PC-3 (cell line): ENCODE results near the gene LRIF1. TPM values are rescaled to one million over a fixed set of nuclear protein-coding genes. Genes with fewer than 3 reads are reported as not detected.

Source experiments
- ATAC-seq: fragments of 200-7000 bp; cut with Tn5 transposase; 2 replicates; pipeline ENCODE4 v1.9.1; 2020; ENCODE audit warnings: mild to moderate bottlenecking, moderate library complexity
- BruUV-seq: library from RNA; stranded (reverse); fragments of 400-500 nt; replicated peaks from 2 replicates; lab custom pipeline; 2021; lab: Mats Ljungman, UMichigan
- CTCF ChIA-PET: fragments of 300-600 bp; sonication (Branson Sonifier 250); formaldehyde crosslinking; loops from one replicate; lab custom pipeline; 2022; ENCODE audit warnings: antibody characterized with exemption; lab: Charles Lee
- POLR2A ChIA-PET: fragments of 300-600 bp; sonication (Branson Sonifier 250); formaldehyde crosslinking; loops from one replicate; lab custom pipeline; 2022; ENCODE audit warnings: antibody characterized with exemption; ENCODE audit not compliant: unreplicated experiment; lab: Charles Lee
- DNase-seq: peaks from one replicate; pipeline ENCODE4 v3.0.0-alpha.2; 2015
- H2AFZ ChIP-seq: fragments of 300-600 bp; sonication (generic); 2 replicates; pipeline ENCODE4 v1.6.0; 2016; ENCODE audit warnings: antibody characterized with exemption, low read length
- H3F3A ChIP-seq: fragments of 300-600 bp; sonication (generic); one replicate; pipeline ENCODE4 v1.6.0; 2017; ENCODE audit warnings: antibody characterized with exemption, low read length, control low read depth, mild to moderate bottlenecking; ENCODE audit not compliant: unreplicated experiment
- H3K27ac ChIP-seq: fragments of 300-600 bp; sonication (generic); 2 replicates; pipeline ENCODE4 v1.5.1; 2016; ENCODE audit warnings: mild to moderate bottlenecking, low read length
- H3K27me3 ChIP-seq: fragments of 300-600 bp; sonication (generic); 2 replicates; pipeline ENCODE4 v1.6.1; 2016; ENCODE audit warnings: low read length, mixed read lengths
- H3K36me3 ChIP-seq: fragments of 300-600 bp; sonication (generic); 2 replicates; pipeline ENCODE4 v1.6.1; 2016; ENCODE audit warnings: low read depth, mixed run types, low read length, mixed read lengths
- H3K4me1 ChIP-seq: fragments of 300-600 bp; sonication (generic); 2 replicates; pipeline ENCODE4 v1.5.1; 2016; ENCODE audit warnings: low read length; ENCODE audit not compliant: insufficient read depth
- H3K4me2 ChIP-seq: fragments of 300-600 bp; sonication (generic); 2 replicates; pipeline ENCODE4 v1.6.0; 2016; ENCODE audit warnings: low read length
- H3K4me3 ChIP-seq: fragments of 300-600 bp; sonication (generic); 2 replicates; pipeline ENCODE4 v1.5.1; 2016; ENCODE audit warnings: mild to moderate bottlenecking, low read length, mixed read lengths
- H3K79me2 ChIP-seq: fragments of 300-600 bp; sonication (generic); 2 replicates; pipeline ENCODE4 v1.6.1; 2017; ENCODE audit warnings: low read length, mixed read lengths
- H3K9ac ChIP-seq: fragments of 300-600 bp; sonication (generic); 2 replicates; pipeline ENCODE4 v1.6.0; 2016; ENCODE audit warnings: mild to moderate bottlenecking, low read length
- H3K9me2 ChIP-seq: fragments of 300-600 bp; sonication (generic); replicated peaks from 2 replicates; pipeline ENCODE4 v1.6.1; 2016; ENCODE audit warnings: mixed run types, low read length, mixed read lengths
- H3K9me3 ChIP-seq: fragments of 300-600 bp; sonication (generic); 2 replicates; pipeline ENCODE4 v1.6.1; 2016; ENCODE audit warnings: low read length, mixed read lengths
- H4K20me1 ChIP-seq: fragments of 300-600 bp; sonication (generic); 2 replicates; pipeline ENCODE4 v1.6.1; 2016; ENCODE audit warnings: low read length, mixed read lengths
- EZH2 ChIP-seq: fragments of 300-600 bp; sonication (generic); IDR thresholded peaks from one replicate; pipeline ENCODE4 v1.6.1; 2017; ENCODE audit warnings: antibody characterized with exemption, mild to moderate bottlenecking, low read length; ENCODE audit not compliant: unreplicated experiment
- EZH2phosphoT487 ChIP-seq: fragments of 300-600 bp; sonication (generic); IDR thresholded peaks from 2 replicates; pipeline ENCODE4 v1.6.1; 2018; ENCODE audit warnings: mild to moderate bottlenecking, antibody characterized with exemption, low read length, borderline replicate concordance
- intact Hi-C: fragments of 100-400 bp; cut with micrococcal nuclease; formaldehyde crosslinking; loops from 2 replicates; pipeline ENCODE4 v1.9.0; 2023
- total RNA-seq: library from RNA; depleted of rRNA; stranded (reverse); fragments of >200 nt; gene quantifications from 2 replicates; pipeline ENCODE4 v1.2.3, GENCODE V29; 2014
- TF ChIP-seq, protein P1 (sequence below): fragments of 300-600 bp; sonication (generic); conservative IDR thresholded peaks from 2 replicates; pipeline ENCODE4 v1.5.1; 2017; ENCODE audit warnings: antibody characterized with exemption, low read depth, mild to moderate bottlenecking, low read length

The LRIF1 gene
- total RNA-seq, 1 experiment from 2014 or later, result 18.1 TPM

GRCh38 chr1:110962892-110963690 lies 631 bp downstream of the LRIF1 start:
- Histone ChIP-seq H3K79me2 (peaks cover 55% of the 10 kb centered on the region), H3K4me3 (peak overlapping the region; percentile 93), H3K27me3 (no peaks in the 10 kb centered on the region), H2AFZ (peak overlapping the region; percentile 94), H3K9me2 (no peaks in the 10 kb centered on the region), H3F3A (no peaks in the 10 kb centered on the region), H4K20me1 (peaks cover 9% of the 10 kb centered on the region; the same call in 1 of the 2 replicates), H3K9ac (peak overlapping the region; percentile 94), H3K4me1 (peaks cover 28% of the 10 kb centered on the region), H3K4me2 (peak overlapping the region; percentile 98), H3K36me3 (peaks cover 21% of the 10 kb centered on the region; the same call in 1 of the 2 replicates), H3K9me3 (0 out of 2 replicates have a peak, but pooled peaks cover 7% of the 10 kb centered on the region), H3K27ac (peak overlapping the region; percentile 93)
- peak; percentile 42 for ATAC-seq
- TSS peak; percentile 75 for BruUV-seq
- TF ChIP-seq, protein P1, sequence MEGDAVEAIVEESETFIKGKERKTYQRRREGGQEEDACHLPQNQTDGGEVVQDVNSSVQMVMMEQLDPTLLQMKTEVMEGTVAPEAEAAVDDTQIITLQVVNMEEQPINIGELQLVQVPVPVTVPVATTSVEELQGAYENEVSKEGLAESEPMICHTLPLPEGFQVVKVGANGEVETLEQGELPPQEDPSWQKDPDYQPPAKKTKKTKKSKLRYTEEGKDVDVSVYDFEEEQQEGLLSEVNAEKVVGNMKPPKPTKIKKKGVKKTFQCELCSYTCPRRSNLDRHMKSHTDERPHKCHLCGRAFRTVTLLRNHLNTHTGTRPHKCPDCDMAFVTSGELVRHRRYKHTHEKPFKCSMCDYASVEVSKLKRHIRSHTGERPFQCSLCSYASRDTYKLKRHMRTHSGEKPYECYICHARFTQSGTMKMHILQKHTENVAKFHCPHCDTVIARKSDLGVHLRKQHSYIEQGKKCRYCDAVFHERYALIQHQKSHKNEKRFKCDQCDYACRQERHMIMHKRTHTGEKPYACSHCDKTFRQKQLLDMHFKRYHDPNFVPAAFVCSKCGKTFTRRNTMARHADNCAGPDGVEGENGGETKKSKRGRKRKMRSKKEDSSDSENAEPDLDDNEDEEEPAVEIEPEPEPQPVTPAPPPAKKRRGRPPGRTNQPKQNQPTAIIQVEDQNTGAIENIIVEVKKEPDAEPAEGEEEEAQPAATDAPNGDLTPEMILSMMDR, result 0 out of 2 replicates have a peak, but pooled peaks have one; percentile 27
- TF ChIP-seq EZH2, result no peak
- DNase-seq, result peak; percentile 61
- CTCF ChIA-PET, result no interaction called here
- POLR2A ChIA-PET, result no interaction called here
- intact Hi-C loops, result loop anchor here (1.0 kb wide), 2 partner anchors 46 to 177 kb away; partner anchors contain the start of genes CEPT1 and DRAM2

GRCh38 chr1:110961902-110962301 lies 1.8 kb downstream of the LRIF1 start:
- no peaks in the 10 kb centered on the region for H3K27me3 ChIP-seq
- H3K79me2 ChIP-seq, result peaks cover 65% of the 10 kb centered on the region
- TF ChIP-seq, protein P1, result no peak
- no peak for TF ChIP-seq EZH2phosphoT487
- TF ChIP-seq EZH2, result no peak
- POLR2A ChIA-PET, result no interaction called here
- DNase-seq (no peak), ATAC-seq (no peak)
- CTCF ChIA-PET, result no interaction called here
- no peaks in the 10 kb centered on the region for H3K9me2 ChIP-seq
- intact Hi-C loops, result no loop called here
- BruUV-seq, result no TSS peak
- H3K4me3 ChIP-seq, result peak overlapping the region; percentile 93
- H3F3A ChIP-seq, result no peaks in the 10 kb centered on the region
- no peak overlapping the region for H2AFZ ChIP-seq
- no peak overlapping the region for H3K27ac ChIP-seq
- H3K36me3 ChIP-seq, result peaks cover 21% of the 10 kb centered on the region; the same call in 1 of the 2 replicates
- H3K9ac ChIP-seq, result 0 out of 2 replicates have a peak overlapping the region, but pooled peaks have one; percentile 7
- peaks cover 15% of the 10 kb centered on the region; the same call in 1 of the 2 replicates for H4K20me1 ChIP-seq
- 0 out of 2 replicates have a peak, but pooled peaks cover 7% of the 10 kb centered on the region for H3K9me3 ChIP-seq
- peak overlapping the region; percentile 98 for H3K4me2 ChIP-seq
- H3K4me1 ChIP-seq, result peaks cover 28% of the 10 kb centered on the region
